GM23248 (cell line): Measurements from ENCODE around the gene FARP1. TPM values are rescaled to one million over a fixed set of nuclear protein-coding genes. Genes with fewer than 3 reads are reported as not detected.

ENCODE experiments used
- DNase-seq: peaks from one replicate; pipeline ENCODE4 v3.0.0-alpha.2; 2015
- H2AFZ ChIP-seq: fragments of 200-600 bp; sonication (generic); 2 replicates; pipeline ENCODE4 v1.6.1; 2016; ENCODE audit warnings: antibody characterized with exemption
- H3F3A ChIP-seq: fragments of 200-600 bp; sonication (generic); 2 replicates; pipeline ENCODE4 v1.6.1; 2016; ENCODE audit warnings: mild to moderate bottlenecking, antibody characterized with exemption, mixed run types; ENCODE audit not compliant: insufficient read depth
- H3K27ac ChIP-seq: fragments of 200-600 bp; sonication (generic); 2 replicates; pipeline ENCODE4 v1.5.1; 2016; ENCODE audit warnings: mild to moderate bottlenecking
- H3K27me3 ChIP-seq: fragments of 200-600 bp; sonication (generic); replicated peaks from 2 replicates; pipeline ENCODE4 v1.6.1; 2016; ENCODE audit warnings: mild to moderate bottlenecking; ENCODE audit not compliant: insufficient read depth
- H3K36me3 ChIP-seq: fragments of 200-600 bp; sonication (generic); 2 replicates; pipeline ENCODE4 v1.6.1; 2016; ENCODE audit warnings: low read depth, mild to moderate bottlenecking
- H3K4me1 ChIP-seq: fragments of 200-600 bp; sonication (generic); 2 replicates; pipeline ENCODE4 v1.6.1; 2016; ENCODE audit warnings: mild to moderate bottlenecking; ENCODE audit not compliant: insufficient read depth
- H3K4me2 ChIP-seq: fragments of 200-600 bp; sonication (generic); one replicate; pipeline ENCODE4 v1.6.1; 2016; ENCODE audit warnings: mild to moderate bottlenecking; ENCODE audit not compliant: unreplicated experiment
- H3K4me3 ChIP-seq: fragments of 200-600 bp; sonication (generic); 2 replicates; pipeline ENCODE4 v1.5.1; 2016; ENCODE audit warnings: mild to moderate bottlenecking
- H3K79me2 ChIP-seq: fragments of 200-600 bp; sonication (generic); 2 replicates; pipeline ENCODE4 v1.6.1; 2016; ENCODE audit warnings: mild to moderate bottlenecking; ENCODE audit not compliant: insufficient read depth
- H3K9ac ChIP-seq: fragments of 200-600 bp; sonication (generic); 2 replicates; pipeline ENCODE4 v1.6.1; 2016; ENCODE audit warnings: mild to moderate bottlenecking
- H3K9me2 ChIP-seq: fragments of 200-600 bp; sonication (generic); 2 replicates; pipeline ENCODE4 v1.6.1; 2016; ENCODE audit warnings: mixed run types, mild to moderate bottlenecking, moderate library complexity; ENCODE audit not compliant: insufficient read depth
- H3K9me3 ChIP-seq: fragments of 200-600 bp; sonication (generic); one replicate; pipeline ENCODE4 v1.6.1; 2017; ENCODE audit warnings: low read depth
- H4K20me1 ChIP-seq: fragments of 200-600 bp; sonication (generic); 2 replicates; pipeline ENCODE4 v1.6.0; 2016; ENCODE audit not compliant: insufficient read depth
- EZH2 ChIP-seq: fragments of 200-600 bp; sonication (generic); IDR thresholded peaks from 2 replicates; pipeline ENCODE4 v1.6.1; 2018; ENCODE audit warnings: antibody characterized with exemption, mild to moderate bottlenecking; ENCODE audit not compliant: insufficient read depth, poor library complexity, severe bottlenecking
- EZH2phosphoT487 ChIP-seq: fragments of 200-600 bp; sonication (generic); IDR thresholded peaks from 2 replicates; pipeline ENCODE4 v1.6.1; 2018; ENCODE audit warnings: antibody characterized with exemption, moderate library complexity, mild to moderate bottlenecking, low read depth; ENCODE audit not compliant: insufficient read depth
- WGBS, 2 experiments: methylation state at CpG; one replicate each; pipeline ENCODE4 v1.1.6; 2015 to 2017; ENCODE audit warnings: low lambda C conversion rate in 2 of 2, low coverage in 1 of 2; ENCODE audit errors: missing lambda C conversion rate in 2 of 2; 5-methylcytosine and 5-hydroxymethylcytosine counted together
- in situ Hi-C: fragments of 300-500 bp; cut with MboI; formaldehyde crosslinking; loops from 2 replicates; pipeline ENCODE4 v1.15.0; 2020
- polyA plus RNA-seq: library from polyadenylated mRNA; unstranded; fragments of >200 nt; fragmentation: Nextera tagmentation; extraction: Ambion mirVana; gene quantifications from 2 replicates; pipeline ENCODE4 v1.2.1, GENCODE V29; 2016
- total RNA-seq: library from RNA; depleted of rRNA; stranded (reverse); fragments of >200 nt; shearing (Covaris generic); gene quantifications from 2 replicates; pipeline ENCODE4 v1.2.3, GENCODE V29; 2014

FARP1 gene
- total and polyA plus RNA-seq, 2 experiments from 2014 or later: 53.7 to 56.6 TPM

DNA sequence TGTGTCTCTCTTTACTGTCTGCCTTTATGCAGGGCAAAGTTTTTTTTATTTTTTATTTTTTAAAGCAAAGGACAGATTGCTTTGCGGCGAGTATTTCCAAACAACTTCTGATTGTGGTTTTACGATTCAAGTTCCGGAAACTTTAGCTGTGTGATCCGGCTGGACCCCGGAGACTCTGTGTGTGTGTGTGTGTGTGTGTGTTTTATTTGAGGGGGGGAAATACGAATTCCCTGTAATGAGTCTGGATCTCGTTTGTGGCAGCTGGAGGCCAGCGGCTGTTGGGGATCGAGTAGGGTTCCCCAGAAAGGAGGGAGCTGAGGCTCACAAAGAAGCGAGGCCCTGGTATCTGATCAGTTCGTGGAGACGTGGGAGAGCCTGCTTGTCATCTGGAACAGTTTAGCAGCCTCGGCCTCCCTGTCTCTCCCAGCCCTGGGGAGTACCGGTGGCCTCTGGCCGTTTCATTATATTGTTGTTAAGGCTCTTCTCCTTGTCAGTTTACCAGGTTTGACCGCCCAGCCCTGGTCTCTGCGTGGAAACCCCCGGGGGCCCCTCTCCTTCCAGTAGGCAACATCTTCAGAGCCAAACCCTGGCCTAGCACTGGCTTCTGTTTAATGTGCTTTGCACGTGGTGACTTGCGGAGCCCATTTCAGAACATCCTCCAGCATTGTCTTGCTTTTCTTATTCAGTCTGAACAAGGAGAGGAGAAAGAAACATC is 1.3 kb downstream of the FARP1 start:
- no peaks in the 10 kb centered on the region for H3K27me3 ChIP-seq
- TF ChIP-seq EZH2phosphoT487: no peak
- no peak for TF ChIP-seq EZH2
- no peaks in the 10 kb centered on the region for H3K9me3 ChIP-seq
- H3K4me3 ChIP-seq: peak overlapping the region; percentile 98
- H3K4me1 ChIP-seq: peaks cover 15% of the 10 kb centered on the region
- H3F3A ChIP-seq: peaks cover 21% of the 10 kb centered on the region
- peak; percentile 76 for DNase-seq
- H3K27ac ChIP-seq: peak overlapping the region; percentile 53
- H4K20me1 ChIP-seq: peaks cover 6% of the 10 kb centered on the region; the same call in 1 of the 2 replicates
- no peaks in the 10 kb centered on the region for H3K9me2 ChIP-seq
- peak overlapping the region; percentile 94 for H3K9ac ChIP-seq
- in situ Hi-C loops: no loop called here
- H3K4me2 ChIP-seq: peak overlapping the region; percentile 98
- H2AFZ ChIP-seq: peak overlapping the region; percentile 75
- H3K79me2 ChIP-seq: peaks cover 53% of the 10 kb centered on the region
- no peaks in the 10 kb centered on the region for H3K36me3 ChIP-seq
- WGBS, 2 experiments: 1 to 2% methylated on average over 20 to 21 of the region's 21 CpGs

DNA sequence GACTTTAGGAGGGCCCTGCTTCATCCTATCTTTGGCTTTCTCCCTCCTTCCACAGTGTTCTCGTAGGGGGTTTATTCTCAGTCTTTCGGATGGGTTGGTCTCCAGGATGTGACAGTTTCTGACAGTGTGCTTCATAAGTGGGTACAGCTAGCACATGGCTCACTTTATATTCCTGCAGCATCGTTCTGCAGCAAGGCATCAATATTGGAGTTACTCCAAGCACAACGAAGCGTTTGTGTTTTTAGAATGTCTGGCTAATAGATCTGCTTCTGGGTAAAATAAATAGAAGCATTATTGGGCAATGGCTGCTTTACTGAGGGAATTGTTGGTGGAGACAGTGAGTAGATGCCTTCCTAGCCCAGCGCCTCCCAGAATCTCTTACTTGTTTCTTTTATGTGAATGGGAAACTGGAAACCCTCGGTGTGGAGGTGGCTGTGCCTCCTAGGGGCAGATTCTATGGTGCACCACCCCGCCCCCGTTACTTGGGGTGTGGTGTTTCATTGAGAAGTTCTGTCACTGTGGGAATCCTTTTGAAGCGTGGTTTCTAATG is 2.0 kb downstream of the FARP1 start:
- Histone ChIP-seq H3K4me1 (peaks cover 15% of the 10 kb centered on the region), H3K9me3 (no peaks in the 10 kb centered on the region), H3F3A (peaks cover 21% of the 10 kb centered on the region), H3K36me3 (no peaks in the 10 kb centered on the region), H3K27me3 (no peaks in the 10 kb centered on the region), H3K9ac (peak overlapping the region; percentile 94), H4K20me1 (peaks cover 6% of the 10 kb centered on the region; the same call in 1 of the 2 replicates), H3K4me2 (peak overlapping the region; percentile 98), H3K4me3 (peak overlapping the region; percentile 98), H3K27ac (peak overlapping the region; percentile 53), H3K9me2 (no peaks in the 10 kb centered on the region), H2AFZ (peak overlapping the region; percentile 75; the same call in 1 of the 2 replicates), H3K79me2 (peaks cover 60% of the 10 kb centered on the region)
- in situ Hi-C loops: no loop called here
- peak; percentile 79 for DNase-seq
- WGBS, 2 experiments: 10 to 16% methylated on average over 10 of the region's 10 CpGs
- TF ChIP-seq EZH2phosphoT487: no peak

GRCh38 chr13:98147521-98147920 is 4.6 kb downstream of the FARP1 start:
- Histone ChIP-seq H3K27ac (no peak overlapping the region), H3K4me1 (peaks cover 15% of the 10 kb centered on the region), H3K4me2 (no peak overlapping the region), H2AFZ (no peak overlapping the region), H3K9me2 (no peaks in the 10 kb centered on the region), H3K4me3 (no peak overlapping the region), H3K36me3 (no peaks in the 10 kb centered on the region), H3K79me2 (peaks cover 86% of the 10 kb centered on the region), H3K9me3 (no peaks in the 10 kb centered on the region), H4K20me1 (peaks cover 11% of the 10 kb centered on the region; the same call in 1 of the 2 replicates), H3F3A (peaks cover 21% of the 10 kb centered on the region), H3K9ac (no peak overlapping the region), H3K27me3 (no peaks in the 10 kb centered on the region)
- WGBS, 2 experiments: 70 to 79% methylated on average over 5 of the region's 5 CpGs
- TF ChIP-seq EZH2 (no peak), EZH2phosphoT487 (no peak)
- no peak for DNase-seq
- in situ Hi-C loops: no loop called here

- peaks cover under 1% of the 10 kb centered on the region for H3K4me1 ChIP-seq
- H3F3A ChIP-seq: peaks cover 1% of the 10 kb centered on the region
- no peak overlapping the region for H3K4me3 ChIP-seq
- H3K9ac ChIP-seq: no peak overlapping the region
- WGBS, 2 experiments: 94 to 97% methylated on average over 8 of the region's 8 CpGs
- in situ Hi-C loops: no loop called here
- TF ChIP-seq EZH2phosphoT487 (no peak), EZH2 (no peak)
- H3K27me3 ChIP-seq: no peaks in the 10 kb centered on the region
- DNase-seq: no peak
- H3K4me2 ChIP-seq: no peak overlapping the region
- H3K9me3 ChIP-seq: no peaks in the 10 kb centered on the region
- peaks cover 13% of the 10 kb centered on the region; the same call in 1 of the 2 replicates for H4K20me1 ChIP-seq
- H3K79me2 ChIP-seq: peaks cover 97% of the 10 kb centered on the region
- no peaks in the 10 kb centered on the region for H3K36me3 ChIP-seq
- no peaks in the 10 kb centered on the region for H3K9me2 ChIP-seq
- H3K27ac ChIP-seq: no peak overlapping the region
- H2AFZ ChIP-seq: no peak overlapping the region
Observed at GRCh38 chr13:98150832-98151479, 8.1 kb downstream of the FARP1 start.
